GM12878 (cell line): ENCODE results near the gene GFRA1. TPM values are rescaled to one million over a fixed set of nuclear protein-coding genes. Genes with fewer than 3 reads are reported as not detected.

Source experiments
- ATAC-seq: fragments of 200-7000 bp; cut with Tn5 transposase; 3 replicates; pipeline ENCODE4 v1.9.1; 2020; ENCODE audit warnings: mild to moderate bottlenecking, moderate library complexity
- BruUV-seq: library from RNA; stranded (reverse); fragments of 400-500 nt; replicated peaks from 2 replicates; lab custom pipeline; 2021; lab: Mats Ljungman, UMichigan
- CTCF ChIA-PET: fragments of 300-600 bp; sonication (Branson Sonifier 250); formaldehyde crosslinking; extraction: SDS; loops from one replicate; lab custom pipeline; 2021; ENCODE audit warnings: inconsistent platforms; lab: Yijun Ruan, JAX
- POLR2A ChIA-PET: fragments of 350-600 bp; formaldehyde crosslinking; extraction: SDS; loops from one replicate; lab custom pipeline; 2021; ENCODE audit warnings: inconsistent platforms; lab: Charles Lee
- RAD21 ChIA-PET: fragments of 300-600 bp; sonication (Branson Sonifier 250); formaldehyde crosslinking; loops from one replicate; lab custom pipeline; 2023; ENCODE audit warnings: antibody characterized with exemption; ENCODE audit not compliant: unreplicated experiment; lab: Charles Lee
- SMC1A ChIA-PET: fragments of 300-600 bp; sonication (Branson Sonifier 250); formaldehyde crosslinking; loops from one replicate; lab custom pipeline; 2023; ENCODE audit not compliant: unreplicated experiment, uncharacterized antibody; lab: Charles Lee
- DNase-seq: peaks from one replicate; pipeline ENCODE4 v3.0.0-alpha.2; 2011; ENCODE audit warnings: low read depth, low spot score
- FAIRE-seq: peaks from 3 replicates; lab custom pipeline; 2011; peaks lifted over from hg19 to GRCh38; lab: Jason Lieb, UNC
- H2AFZ ChIP-seq: 2 replicates; pipeline ENCODE4 v1.6.0; 2011; ENCODE audit warnings: low read depth, low read length, control low read depth; ENCODE audit not compliant: control insufficient read depth
- H3K27ac ChIP-seq: 2 replicates; pipeline ENCODE4 v1.5.1; 2011; ENCODE audit warnings: control low read depth; ENCODE audit not compliant: control insufficient read depth, insufficient read depth
- H3K27me3 ChIP-seq, 2 experiments: replicated peaks in 1 of 2; 2 replicates each; pipeline versions ENCODE4 v1.6.0 to v1.6.1; 2011; ENCODE audit warnings: low read length in 1 of 2; ENCODE audit not compliant: control insufficient read depth in 2 of 2, insufficient read depth in 2 of 2
- H3K36me3 ChIP-seq, 2 experiments: 2 replicates each; pipeline ENCODE4 v1.5.1; 2011; ENCODE audit warnings: low read length in 1 of 2; ENCODE audit not compliant: control insufficient read depth in 2 of 2, insufficient read depth in 2 of 2
- H3K4me1 ChIP-seq: 2 replicates; pipeline ENCODE4 v1.6.1; 2011; ENCODE audit warnings: mild to moderate bottlenecking, low read length, moderate library complexity, mixed read lengths; ENCODE audit not compliant: control insufficient read depth, insufficient read depth
- H3K4me2 ChIP-seq: 2 replicates; pipeline ENCODE4 v1.6.0; 2011; ENCODE audit warnings: control low read depth; ENCODE audit not compliant: control insufficient read depth, insufficient read depth
- H3K4me3 ChIP-seq: fragments of 200-600 bp; sonication (generic); 2 replicates; pipeline ENCODE4 v1.5.1; 2016
- H3K79me2 ChIP-seq: 2 replicates; pipeline ENCODE4 v1.6.0; 2011; ENCODE audit warnings: low read length; ENCODE audit not compliant: control insufficient read depth, insufficient read depth
- H3K9ac ChIP-seq: 2 replicates; pipeline ENCODE4 v1.8.0; 2011; ENCODE audit warnings: low read length, control low read depth, mixed read lengths; ENCODE audit not compliant: control insufficient read depth, insufficient read depth
- H3K9me3 ChIP-seq: replicated peaks from 3 replicates; pipeline ENCODE4 v1.5.1; 2011; ENCODE audit warnings: mild to moderate bottlenecking, low read length; ENCODE audit not compliant: control insufficient read depth, insufficient read depth
- H4K20me1 ChIP-seq: 2 replicates; pipeline ENCODE4 v1.6.0; 2011; ENCODE audit not compliant: control insufficient read depth, insufficient read depth
- CTCF ChIP-seq, 3 experiments: IDR thresholded peaks in 2 of 3; conservative IDR thresholded peaks in 1 of 3; 2 replicates each; pipeline ENCODE4 v1.5.1; 2011; ENCODE audit warnings: low read depth in 3 of 3, low read length in 3 of 3, mild to moderate bottlenecking in 3 of 3, control low read depth in 2 of 3, moderate library complexity in 2 of 3, inconsistent platforms in 1 of 3, mixed read lengths in 1 of 3; ENCODE audit not compliant: control insufficient read depth in 2 of 3, insufficient read depth in 1 of 3; ENCODE audit errors: extremely low read depth in 1 of 3
- ELK1 ChIP-seq: IDR thresholded peaks from 2 replicates; pipeline ENCODE4 v1.6.1; 2012; ENCODE audit warnings: low read depth, low read length, improper control_type of control experiment
- FOS ChIP-seq: IDR thresholded peaks from 3 replicates; pipeline ENCODE4 v1.6.1; 2011; ENCODE audit warnings: borderline replicate concordance; ENCODE audit not compliant: insufficient read length; ENCODE audit errors: extremely low read depth
- FOXM1 ChIP-seq: IDR thresholded peaks from 2 replicates; pipeline ENCODE4 v1.6.1; 2012; ENCODE audit warnings: low read depth, mild to moderate bottlenecking, inconsistent platforms, low read length, moderate library complexity
- MTA3 ChIP-seq: IDR thresholded peaks from 2 replicates; pipeline ENCODE4 v1.6.1; 2012; ENCODE audit warnings: low read length, inconsistent platforms, borderline replicate concordance
- ZNF622 ChIP-seq: fragments of 450-650 bp; IDR thresholded peaks from 2 replicates; pipeline ENCODE4 v1.6.1; 2017; ENCODE audit warnings: mild to moderate bottlenecking, inconsistent platforms
- WGBS: methylation state at CpG from one replicate; pipeline ENCODE4 v1.1.6; 2016; ENCODE audit warnings: low lambda C conversion rate; ENCODE audit not compliant: insufficient replicate concordance, insufficient coverage; ENCODE audit errors: missing lambda C conversion rate; 5-methylcytosine and 5-hydroxymethylcytosine counted together
- in situ Hi-C: fragments of 300-500 bp; cut with MboI; formaldehyde crosslinking; loops from 9 replicates; pipeline ENCODE4 v1.14.3; 2018; ENCODE audit warnings: mixed read lengths
- intact Hi-C: fragments of 100-400 bp; cut with micrococcal nuclease; formaldehyde crosslinking; loops from one replicate; pipeline ENCODE4 v1.14.2; 2022; ENCODE audit not compliant: unreplicated experiment
- polyA plus RNA-seq, 11 experiments: library from polyadenylated mRNA; depleted of rRNA in 4 of 11; unstranded in 6 of 11; stranded (reverse) in 5 of 11; fragments of >200 nt; fragmentation: Nextera tagmentation in 4 of 11; fragmentation: Illumina TruSeq in 1 of 11; extraction: Ambion mirVana in 4 of 11; extraction: Trizol in 1 of 11; gene quantifications; 1 replicate in 1 of 11; 2 replicates in 10 of 11; pipeline versions ENCODE4 v1.2.1 to v1.2.3, GENCODE V29; 2011 to 2016; ENCODE audit warnings: inconsistent platforms in 2 of 11, missing spikeins in 2 of 11, low read depth in 1 of 11
- total RNA-seq, 4 experiments: library from RNA; depleted of rRNA in 3 of 4; stranded (reverse); fragments of >200 nt in 3 of 4; fragmentation: Illumina TruSeq in 1 of 4; extraction: Trizol in 1 of 4; gene quantifications; 2 replicates each; pipeline versions ENCODE4 v1.2.1 to v1.2.3, GENCODE V29; 2013 to 2021

GFRA1 gene
- total and polyA plus RNA-seq, 10 of the 15 experiments (the other 5 are each of a cell fraction or from before 2014, with no cell fraction given) = 0.05 to 0.19 TPM; not detected in 8

GRCh38 chr10:116043304-116043703 is 229.7 kb downstream of the GFRA1 start:
- ATAC-seq = no peak
- no peaks in the 10 kb centered on the region for H3K27me3 ChIP-seq
- no peak overlapping the region for H2AFZ ChIP-seq
- WGBS = 2% methylated on average over 3 of the region's 3 CpGs
- POLR2A ChIA-PET = no interaction called here
- no peaks in the 10 kb centered on the region for H3K79me2 ChIP-seq
- H3K27ac ChIP-seq = no peak overlapping the region
- FAIRE-seq = no peak
- intact Hi-C loops = no loop called here
- H3K9me3 ChIP-seq = no peaks in the 10 kb centered on the region
- H3K4me1 ChIP-seq = no peaks in the 10 kb centered on the region
- no peaks in the 10 kb centered on the region for H4K20me1 ChIP-seq
- CTCF ChIA-PET = no interaction called here
- no peak for DNase-seq
- in situ Hi-C loops = no loop called here
- no TSS peak for BruUV-seq
- H3K36me3 ChIP-seq = no peaks in the 10 kb centered on the region
- RAD21 ChIA-PET = no interaction called here
- no peak overlapping the region for H3K9ac ChIP-seq
- H3K4me3 ChIP-seq = no peak overlapping the region
- no peak for TF ChIP-seq FOS
- no peak for TF ChIP-seq FOXM1
- no peak for TF ChIP-seq MTA3
- TF ChIP-seq ELK1 = no peak
- TF ChIP-seq CTCF (IDR thresholded peaks at IDR 0.05 in 2 of 3, conservative IDR thresholded peaks at IDR 0.05 in 1 of 3; ENCODE audit: control insufficient read depth in 2 of 3, extremely low read depth in 1 of 3, insufficient read depth in 1 of 3, low read depth in 3 of 3, low read length in 3 of 3) = no peak
- TF ChIP-seq ZNF622 = no peak
- H3K4me2 ChIP-seq = no peak overlapping the region
- SMC1A ChIA-PET = no interaction called here
